ENCODE data around the gene PLPPR2.
"Not testable (repeated sequence)": the region's sequence is repeated elsewhere in the genome, so short reads cannot be mapped to it uniquely, and the experiment has no call there.

The PLPPR2 gene, protein sequence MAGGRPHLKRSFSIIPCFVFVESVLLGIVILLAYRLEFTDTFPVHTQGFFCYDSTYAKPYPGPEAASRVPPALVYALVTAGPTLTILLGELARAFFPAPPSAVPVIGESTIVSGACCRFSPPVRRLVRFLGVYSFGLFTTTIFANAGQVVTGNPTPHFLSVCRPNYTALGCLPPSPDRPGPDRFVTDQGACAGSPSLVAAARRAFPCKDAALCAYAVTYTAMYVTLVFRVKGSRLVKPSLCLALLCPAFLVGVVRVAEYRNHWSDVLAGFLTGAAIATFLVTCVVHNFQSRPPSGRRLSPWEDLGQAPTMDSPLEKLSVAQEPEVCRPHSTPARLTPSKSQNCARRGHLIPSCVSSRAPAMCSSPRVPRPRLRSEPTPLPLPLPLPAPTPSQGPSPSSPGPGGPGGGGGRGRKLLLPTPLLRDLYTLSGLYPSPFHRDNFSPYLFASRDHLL

DNA sequence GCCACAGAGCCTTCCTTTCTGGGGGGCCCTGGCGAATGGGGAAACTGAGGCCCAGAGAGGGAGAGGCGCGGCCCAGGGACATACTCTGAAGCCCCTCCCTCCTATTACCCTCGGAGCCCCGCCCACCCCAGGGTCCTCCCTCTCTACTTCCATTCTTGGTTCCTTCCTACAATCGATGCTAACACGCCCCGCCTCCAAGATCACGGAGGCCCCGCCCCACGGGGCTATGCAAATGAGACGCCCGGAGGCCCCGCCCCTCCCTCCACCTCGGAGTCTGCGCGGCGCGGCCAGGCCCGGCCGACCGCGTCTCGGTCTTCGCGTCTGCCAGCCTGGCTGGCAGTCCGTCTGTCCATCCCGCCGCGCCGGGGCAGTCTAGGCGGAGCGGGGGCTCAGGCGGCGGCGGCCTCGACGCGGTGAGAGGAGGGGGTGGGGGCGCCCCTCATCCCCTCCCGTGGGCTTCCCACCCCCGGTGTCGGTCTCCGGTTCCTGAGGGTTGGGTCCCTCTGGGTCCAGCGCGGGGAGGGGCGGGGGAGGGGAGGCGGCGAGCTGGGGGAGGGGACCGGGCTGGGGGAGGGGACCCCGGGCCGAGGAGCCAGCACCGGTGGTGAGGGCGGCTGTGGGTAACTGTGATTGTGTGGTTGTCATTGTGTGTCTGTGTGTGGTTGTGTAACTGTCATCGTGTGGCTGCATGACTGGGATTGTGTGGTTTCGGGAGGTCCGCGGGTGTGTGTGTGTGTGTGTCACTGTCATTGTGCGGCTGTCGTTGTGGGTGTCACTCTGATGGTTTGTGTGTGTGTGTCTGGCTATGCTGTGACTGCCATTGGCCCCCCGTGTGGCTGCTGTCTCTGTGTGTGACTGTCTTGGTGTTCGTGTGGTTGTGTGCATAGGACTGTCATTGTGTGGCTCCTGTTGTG lies at the start of gene PLPPR2:
Gene PLPPR2, plus strand, starts transcription at position 273 of the 914 bp plus-strand sequence. CDS start 2,242 bp downstream, outside the sequence.
- peak; percentile 9 to 95 (median 77) for DNase-seq

DNA sequence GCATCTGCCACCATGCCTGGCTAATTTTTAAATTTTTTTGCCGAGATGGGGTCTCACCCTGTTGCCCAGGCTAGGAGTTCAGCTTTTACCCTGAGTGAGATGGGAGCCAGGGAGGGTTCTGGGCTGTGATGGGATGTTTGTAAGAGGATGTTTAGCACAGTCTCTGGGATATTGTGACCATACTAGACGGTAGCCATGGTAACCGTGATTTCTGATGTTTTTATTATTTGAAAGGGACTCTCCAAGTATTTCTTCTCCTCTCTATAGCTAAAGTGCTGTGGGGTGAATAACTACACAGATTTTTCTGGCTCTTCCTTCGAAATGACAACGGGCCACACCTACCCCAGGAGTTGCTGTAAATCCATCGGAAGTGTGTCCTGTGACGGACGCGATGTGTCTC lies 48.9 kb upstream of the PLPPR2 start:
- DNase-seq, result no peak

DNA sequence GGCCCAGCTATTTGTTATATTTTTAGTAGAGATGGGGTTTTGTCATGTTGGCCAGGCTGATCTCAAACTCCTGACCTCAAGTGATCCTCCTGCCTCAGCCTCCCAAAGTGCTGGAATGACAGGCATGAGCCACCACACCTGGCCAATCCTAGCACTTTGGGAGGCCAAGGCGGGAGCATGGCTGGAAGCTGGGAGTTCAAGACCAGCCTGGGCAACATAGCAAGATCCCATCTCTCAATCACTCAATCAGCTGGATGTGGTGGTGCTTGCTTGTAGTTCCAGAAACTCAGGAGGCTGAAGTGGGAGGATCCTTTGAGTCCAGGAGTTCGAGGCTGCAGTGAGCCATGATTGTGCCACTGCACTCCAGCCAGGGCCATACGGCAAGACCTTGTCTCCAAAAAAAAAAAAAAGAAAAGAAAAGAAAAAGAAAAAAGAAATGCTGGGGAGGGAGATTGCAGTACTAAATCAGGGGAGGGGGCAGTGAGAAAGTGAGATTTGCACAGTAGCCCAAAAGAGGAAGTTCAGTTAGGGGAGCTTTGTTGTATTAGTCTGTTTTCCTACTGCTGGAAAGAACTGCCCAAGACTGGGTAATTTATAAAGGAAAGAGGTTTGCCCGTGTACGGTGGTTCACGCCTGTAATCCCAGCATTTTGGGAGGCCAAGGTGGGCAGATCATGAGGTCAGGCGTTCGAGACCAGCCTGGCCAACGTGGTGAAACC lies 34.8 kb upstream of the PLPPR2 start:
- not testable (repeated sequence) for DNase-seq

DNA sequence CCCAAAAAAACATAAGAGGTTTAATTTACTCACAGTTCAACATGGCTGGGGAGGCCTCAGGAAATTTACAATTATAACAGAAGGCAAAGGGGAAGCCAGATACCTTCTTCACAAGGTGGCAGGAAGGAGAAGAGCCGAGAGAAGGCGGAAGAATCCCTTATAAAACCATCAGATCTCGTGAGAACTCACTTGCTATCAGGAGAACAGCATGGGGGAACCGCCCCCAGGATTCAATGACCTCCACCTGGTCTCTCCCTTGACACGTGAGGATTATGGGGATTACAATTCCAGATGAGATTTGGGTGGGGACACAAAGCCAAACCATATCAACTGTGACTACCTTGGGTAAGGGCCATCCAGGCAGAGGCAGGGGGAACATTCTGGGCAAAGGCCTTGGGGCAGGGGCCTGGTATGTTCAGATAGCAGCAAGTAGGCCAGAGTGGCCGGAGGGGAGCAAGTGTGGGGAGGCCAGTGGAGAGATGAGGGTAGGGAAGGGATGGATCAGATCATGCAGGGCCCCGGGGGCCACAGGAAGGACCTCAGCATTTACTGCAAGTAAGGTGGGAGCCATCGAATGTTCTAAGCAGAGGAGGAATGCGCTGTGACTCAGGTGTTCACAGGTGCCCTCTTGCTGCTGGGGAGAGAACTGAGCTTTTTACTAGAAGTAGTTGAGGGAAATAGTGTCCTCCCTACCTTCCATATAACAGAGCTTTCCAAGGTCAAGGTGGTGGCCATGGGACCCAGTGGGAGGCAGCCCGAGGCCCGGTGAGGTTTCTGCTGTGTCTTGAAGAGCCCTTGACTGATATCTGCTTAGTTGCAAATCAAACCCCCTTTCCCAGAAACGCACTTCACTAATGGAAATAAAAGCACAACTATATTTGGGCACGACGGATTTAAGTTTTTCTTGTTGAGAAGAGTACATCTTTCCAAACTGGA lies 33.8 kb upstream of the PLPPR2 start:
- DNase-seq, result no peak

DNA sequence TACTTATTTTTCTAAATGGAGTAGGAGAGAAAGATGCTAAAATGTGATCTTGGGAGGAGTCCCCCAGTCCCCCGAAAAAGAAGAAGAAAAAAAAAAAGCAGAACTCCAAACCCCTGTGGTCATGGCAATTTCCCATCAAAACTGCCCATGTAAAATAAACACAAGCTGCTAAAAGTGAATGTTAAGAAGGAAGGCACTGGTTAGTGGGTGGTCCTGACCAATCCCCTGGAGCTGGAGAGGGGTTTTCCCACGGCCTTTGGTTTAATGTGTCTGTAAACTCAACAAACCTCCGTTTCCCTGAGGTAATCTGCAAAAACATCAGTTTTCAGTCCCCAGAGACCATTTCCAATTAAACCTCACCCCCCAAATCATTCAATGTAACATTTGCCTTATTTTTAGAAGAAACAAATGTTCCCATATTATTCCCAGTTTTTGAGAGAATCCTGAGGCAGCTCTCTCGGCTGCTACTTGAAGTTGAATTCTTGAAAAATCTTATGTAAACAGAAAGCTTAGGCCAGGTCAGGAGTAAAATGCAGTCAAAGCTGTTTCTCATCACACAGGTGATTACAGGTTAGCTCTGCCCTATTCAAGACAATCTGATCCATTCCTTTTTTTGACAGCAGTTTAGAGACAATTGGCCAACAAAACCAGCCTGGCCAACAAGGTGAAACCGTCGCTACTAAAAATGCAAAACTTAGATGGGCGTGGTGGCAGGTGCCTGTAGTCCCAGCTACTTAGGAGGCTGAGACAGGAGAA lies 32.8 kb upstream of the PLPPR2 start:
- DNase-seq, result no peak

DNA sequence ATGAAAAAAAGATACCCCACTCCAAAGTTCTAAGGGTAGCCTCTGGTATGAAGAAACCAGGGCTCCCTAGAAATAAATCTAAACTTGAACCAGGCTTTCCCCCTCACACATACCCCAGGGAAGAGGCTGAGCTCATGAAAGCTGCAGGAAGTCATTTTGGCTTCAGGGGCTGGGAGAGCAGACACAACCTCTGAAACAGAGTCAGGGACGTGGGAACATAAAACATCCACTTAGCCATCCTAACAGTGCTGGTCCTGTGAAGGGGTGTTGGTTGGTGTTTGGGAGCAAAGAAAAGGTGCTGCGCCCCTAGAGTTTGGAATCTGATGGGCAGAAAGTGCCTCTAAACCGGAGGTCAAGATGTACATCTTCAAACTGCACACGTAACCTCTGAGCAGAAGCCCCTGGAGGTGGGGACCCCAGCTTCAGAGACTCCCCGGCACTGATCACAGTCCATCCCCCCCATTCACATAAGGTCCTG lies 31.6 kb upstream of the PLPPR2 start:
- DNase-seq, result peak in 1 of 51 donors; percentile 22

DNA sequence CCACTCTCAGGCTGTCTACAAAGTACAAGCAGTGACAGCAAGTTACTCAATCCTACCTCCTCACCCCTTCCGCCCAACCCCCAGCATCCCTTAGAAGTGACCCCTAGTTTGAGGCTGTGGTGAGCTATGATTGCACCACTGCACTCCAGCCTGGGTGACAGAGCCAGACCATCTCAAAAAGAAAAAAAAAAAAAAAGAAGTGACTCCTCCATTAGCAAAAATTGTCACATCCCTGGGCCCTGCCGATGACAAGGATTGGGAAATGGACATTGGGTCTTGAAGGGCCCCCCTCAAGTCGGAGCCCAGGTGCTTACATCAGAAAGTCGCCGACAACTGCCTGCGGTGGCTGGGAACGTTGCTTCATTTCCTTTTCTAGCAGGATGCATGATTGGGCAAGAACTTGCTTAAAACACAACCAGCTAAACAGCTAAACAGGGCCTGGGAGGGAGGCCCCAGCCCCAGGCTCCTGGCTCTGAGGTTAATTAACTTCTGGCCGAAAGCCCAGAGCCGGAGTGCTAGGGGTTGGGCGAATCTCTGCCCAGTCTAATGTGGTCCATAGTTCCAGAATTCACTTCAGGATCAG lies 31.1 kb upstream of the PLPPR2 start:
- peak in 44 of 51 donors; percentile 9 to 78 (median 38) for DNase-seq

DNA sequence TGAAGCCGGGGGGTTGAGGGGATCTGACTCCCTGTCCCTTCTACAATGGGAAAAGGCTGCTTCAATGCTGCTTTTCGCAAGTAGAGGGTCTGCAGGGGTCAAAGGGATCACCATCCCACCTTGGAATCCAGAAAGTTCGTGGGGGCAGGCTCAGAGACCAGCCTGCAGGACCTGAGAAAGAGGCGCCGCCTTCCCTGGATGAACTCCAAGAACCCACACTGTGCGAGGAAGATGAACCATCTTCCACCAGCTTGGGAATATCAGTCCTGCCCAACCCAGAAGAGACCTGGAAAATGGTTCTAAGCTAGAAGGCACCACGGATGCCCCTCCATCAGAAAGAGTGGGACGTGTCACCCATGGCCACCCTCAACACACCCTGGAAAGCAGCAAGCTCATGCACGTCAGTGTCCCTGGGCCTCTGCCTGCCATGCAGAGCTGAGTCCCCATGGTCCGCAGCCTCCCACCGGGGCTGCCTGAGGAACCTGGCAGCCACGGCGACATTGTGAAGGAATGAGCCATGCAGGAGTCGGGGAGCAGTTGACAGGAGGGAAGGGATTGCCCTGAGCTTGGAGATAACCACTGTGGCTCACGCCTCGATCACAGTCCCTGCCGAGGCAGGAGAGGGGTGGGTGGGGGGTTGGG lies 30.4 kb upstream of the PLPPR2 start:
- peak in 1 of 51 donors; percentile 10 for DNase-seq

DNA sequence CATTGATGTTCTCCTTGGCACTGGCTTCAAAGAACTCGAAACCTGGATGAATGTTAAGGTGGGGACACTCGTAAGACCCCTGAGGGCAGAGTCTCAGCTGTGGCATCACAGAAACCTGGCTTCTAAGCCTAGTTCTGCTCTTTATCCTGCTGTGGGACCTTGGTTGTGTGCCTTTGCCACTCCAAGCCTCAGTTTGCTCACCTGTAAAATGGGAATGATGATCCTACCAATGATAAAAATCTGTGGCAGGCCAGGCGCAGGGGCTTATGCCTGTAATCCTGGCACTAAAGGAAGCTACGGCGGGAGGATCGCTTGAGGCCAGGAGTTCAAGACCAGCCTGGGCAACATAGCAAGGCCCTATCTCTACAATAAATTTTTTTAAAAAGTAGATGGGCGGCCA lies 29.7 kb upstream of the PLPPR2 start:
- DNase-seq, result no peak

DNA sequence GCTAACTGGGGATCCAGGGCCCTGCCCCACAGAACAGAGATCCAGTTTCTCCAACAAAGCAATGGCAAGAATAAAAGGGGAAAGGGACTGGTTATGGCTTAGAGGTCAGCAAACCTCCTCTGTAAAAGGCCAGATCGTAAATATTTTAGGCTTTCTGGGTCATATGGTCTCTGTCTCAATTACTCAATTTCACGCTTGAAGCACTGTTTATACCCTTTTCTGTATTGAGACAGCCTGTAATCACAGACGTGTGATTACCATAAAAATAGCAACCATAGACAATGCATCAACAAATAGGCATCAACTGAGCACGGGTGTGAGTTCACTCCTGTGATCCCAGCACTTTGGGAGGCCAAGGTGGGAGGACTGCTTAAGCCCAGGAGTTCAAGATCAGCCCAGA lies 25.1 kb upstream of the PLPPR2 start:
- DNase-seq, result no peak

DNA sequence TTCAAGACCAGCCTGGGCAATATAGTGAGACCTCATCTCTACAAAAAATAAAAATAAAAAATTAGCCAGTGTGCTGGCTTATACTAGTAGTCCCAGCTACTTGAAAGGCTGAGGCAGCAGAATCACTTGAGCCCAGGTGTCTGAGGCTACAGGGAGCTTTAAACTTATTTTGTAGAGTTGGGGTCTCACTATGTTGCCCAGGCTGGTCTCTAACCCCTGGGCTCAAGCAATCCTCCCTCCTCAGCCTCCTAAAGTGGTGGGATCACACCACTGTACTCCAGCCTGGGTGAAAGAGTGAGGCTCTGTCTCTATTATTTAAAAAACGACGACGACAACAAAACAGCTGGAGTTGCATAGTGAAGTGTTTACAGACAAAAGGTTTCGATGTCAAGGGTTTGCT lies 23.7 kb upstream of the PLPPR2 start:
- no peak for DNase-seq

DNA sequence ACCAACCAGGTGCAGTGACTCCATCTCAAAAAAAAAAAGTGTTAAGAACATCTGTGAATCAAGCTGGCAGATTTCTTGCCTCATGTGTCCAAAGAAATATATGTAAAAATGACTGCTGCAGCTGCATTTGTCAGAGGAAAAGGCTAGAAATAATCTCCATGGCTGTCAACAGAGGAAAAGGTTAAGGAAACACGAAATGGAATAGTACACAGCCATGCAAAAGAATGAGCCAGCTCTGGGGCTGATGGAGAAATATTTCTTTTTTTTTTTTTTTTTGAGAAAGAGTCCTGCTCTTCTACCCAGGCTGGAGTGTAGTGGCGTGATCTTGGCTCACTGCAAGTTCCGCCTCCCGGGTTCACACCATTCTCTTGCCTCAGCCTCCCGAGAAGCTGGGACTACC lies 22.4 kb upstream of the PLPPR2 start:
- DNase-seq, result no peak

DNA sequence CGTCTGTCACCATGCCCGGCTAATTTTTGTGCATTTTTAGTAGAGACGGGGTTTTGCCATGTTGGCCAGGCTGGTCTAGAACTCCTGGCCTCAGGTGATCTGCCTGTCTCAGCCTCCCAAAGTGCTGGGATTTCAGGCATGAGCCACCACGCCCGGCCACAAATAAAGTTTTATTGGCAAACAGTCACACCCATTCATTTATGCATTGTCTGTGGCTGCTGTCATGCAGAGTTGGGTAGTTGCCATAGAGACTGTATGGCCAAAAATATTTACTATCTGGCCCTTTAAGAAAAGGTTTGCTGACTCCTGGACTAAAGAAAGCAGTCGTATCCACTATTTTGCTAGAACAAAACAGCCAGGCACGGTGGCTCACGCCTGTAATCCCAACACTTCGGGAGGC lies 21.4 kb upstream of the PLPPR2 start:
- DNase-seq, result not testable (repeated sequence)

DNA sequence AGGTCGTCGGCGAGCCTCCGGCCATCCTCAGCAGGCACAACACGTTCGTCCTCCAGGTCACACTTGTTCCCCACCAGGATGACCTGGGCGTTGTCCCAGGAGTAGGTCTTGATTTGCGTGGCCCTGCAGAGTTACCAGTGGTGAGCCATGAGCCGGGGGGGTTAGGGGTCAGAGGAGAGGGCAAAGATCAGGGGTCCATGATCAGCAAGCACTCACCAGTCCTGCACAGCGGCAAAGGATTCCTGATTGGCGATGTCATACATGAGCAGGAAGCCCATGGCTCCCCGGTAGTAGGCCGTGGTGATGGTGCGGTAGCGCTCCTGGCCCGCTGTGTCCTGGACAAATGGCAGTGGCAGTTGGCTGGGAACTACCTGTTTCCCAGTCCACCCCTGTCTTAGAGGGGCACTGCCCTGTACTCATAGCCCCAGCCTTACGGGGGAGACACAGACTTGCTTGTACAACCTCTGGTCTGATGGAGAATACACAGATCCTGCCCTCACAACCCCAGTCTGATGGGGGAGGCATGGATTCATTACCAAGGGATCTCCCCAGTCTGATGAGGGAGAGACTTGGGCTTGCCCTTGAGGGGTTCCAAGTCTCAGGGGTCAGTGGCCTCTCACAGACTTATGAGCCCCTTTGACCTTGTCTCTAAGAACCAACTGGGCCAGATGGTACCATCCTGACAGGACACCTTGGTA lies 19.6 kb upstream of the PLPPR2 start:
- DNase-seq, result no peak

DNA sequence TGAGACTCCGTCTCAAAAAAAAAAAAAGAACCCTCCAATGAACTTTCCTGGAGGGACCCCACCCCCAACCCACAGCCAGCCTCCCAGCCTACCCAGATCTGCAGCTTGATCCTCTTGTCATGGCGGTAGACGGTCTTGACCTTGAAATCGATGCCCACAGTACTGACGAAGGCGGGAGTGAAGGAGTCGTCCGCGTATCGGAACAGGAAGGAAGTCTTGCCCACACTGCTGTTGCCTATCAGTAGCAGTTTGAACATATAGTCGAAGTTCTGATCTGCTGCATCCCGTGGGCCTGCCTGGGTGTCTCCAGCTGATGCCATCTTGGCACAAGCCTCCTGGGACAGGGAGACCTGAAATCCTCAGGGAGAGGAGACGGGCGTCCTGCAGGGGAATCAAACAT lies 18.2 kb upstream of the PLPPR2 start:
- DNase-seq, result no peak

DNA sequence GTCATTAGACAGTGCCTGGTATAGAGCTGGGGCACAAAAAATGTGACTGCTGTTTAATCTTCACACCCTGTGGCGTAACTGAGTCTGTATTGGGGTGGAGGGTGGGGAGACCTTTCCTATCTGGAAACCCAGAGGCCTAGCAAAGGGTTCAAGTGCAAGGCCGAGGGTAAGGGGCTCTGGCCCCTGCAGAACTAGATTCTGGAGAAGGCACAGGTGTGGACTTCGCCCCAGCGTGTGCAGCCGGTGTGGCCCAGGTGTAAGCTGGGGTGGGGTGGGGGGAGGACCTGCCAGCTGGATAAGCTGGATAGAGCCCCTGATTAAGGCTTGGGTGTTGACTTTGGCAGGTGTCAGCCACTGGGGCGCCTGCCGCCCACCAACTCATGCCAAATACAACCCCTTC lies 17.1 kb upstream of the PLPPR2 start:
- DNase-seq, result no peak

DNA sequence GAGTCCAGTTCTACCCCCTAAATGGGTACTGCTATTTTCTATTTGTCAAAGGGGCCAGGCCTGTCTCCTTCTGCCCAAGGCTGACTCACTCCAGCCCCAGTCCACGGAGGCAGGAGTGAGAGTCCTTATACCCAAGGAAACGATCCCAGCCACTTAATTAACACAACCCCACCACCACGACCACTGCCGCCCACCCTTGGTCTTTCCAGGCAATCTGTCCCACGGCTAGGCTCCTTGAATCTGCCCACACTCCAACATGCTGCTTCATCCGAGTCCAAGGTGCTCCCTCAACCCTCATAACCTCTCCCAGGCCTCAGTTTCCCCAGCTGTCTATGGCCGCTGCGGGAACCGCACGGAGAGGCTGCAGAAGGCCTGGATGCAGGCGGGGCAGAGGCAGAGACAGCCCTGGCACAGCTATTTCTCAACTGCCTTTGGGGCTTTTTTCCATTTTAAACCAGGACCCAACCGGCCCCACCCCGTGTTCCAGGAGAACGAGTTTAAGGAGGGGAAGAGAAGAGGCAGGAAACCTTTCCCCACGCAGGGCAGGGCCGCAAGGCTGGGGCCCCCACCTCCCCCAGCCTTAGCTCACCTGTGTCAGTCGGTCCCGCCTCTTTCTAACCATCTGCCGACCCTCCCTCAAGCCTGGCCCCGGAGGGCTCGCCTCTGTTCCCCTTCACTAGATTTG lies 16.5 kb upstream of the PLPPR2 start:
- peak in 1 of 51 donors; percentile 30 for DNase-seq

Data from hypothalamus (tissue), 51 donors.